H9 (cell line): ENCODE data around the gene PHACTR4. TPM values are rescaled to one million over a fixed set of nuclear protein-coding genes. Genes with fewer than 3 reads are reported as not detected.
"Not testable (repeated sequence)": the region's sequence is repeated elsewhere in the genome, so short reads cannot be mapped to it uniquely, and the experiment has no call there.

Experiments used
- DNase-seq: peaks from one replicate; pipeline ENCODE4 v3.0.0-alpha.2; 2017
- H2AFZ ChIP-seq: one replicate; pipeline ENCODE4 v1.6.1; 2013; ENCODE audit warnings: mild to moderate bottlenecking, low read length, control low read depth, moderate library complexity
- H2AK5ac ChIP-seq: 2 replicates; pipeline ENCODE4 v1.6.1; 2013; ENCODE audit warnings: low read length, control low read depth, mixed read lengths; ENCODE audit not compliant: insufficient read length
- H2BK120ac ChIP-seq: one replicate; pipeline ENCODE4 v1.6.1; 2013; ENCODE audit warnings: low read depth, mild to moderate bottlenecking, low read length, control low read depth, inconsistent platforms; ENCODE audit not compliant: poor library complexity, severe bottlenecking
- H2BK12ac ChIP-seq: 2 replicates; pipeline ENCODE4 v1.6.1; 2013; ENCODE audit warnings: low read length, control low read depth, mixed read lengths, low read depth; ENCODE audit not compliant: insufficient read length
- H2BK15ac ChIP-seq: 2 replicates; pipeline ENCODE4 v1.6.1; 2013; ENCODE audit warnings: low read depth, low read length, control low read depth
- H2BK20ac ChIP-seq: one replicate; pipeline ENCODE4 v1.6.1; 2013; ENCODE audit warnings: low read depth, mild to moderate bottlenecking, low read length, control low read depth, inconsistent platforms; ENCODE audit not compliant: poor library complexity, severe bottlenecking
- H2BK5ac ChIP-seq: 2 replicates; pipeline ENCODE4 v1.6.1; 2013; ENCODE audit warnings: low read length, control low read depth, mixed read lengths; ENCODE audit not compliant: insufficient read length
- H3K14ac ChIP-seq: 2 replicates; pipeline ENCODE4 v1.6.1; 2013; ENCODE audit warnings: low read length, control low read depth; ENCODE audit not compliant: insufficient read depth
- H3K18ac ChIP-seq: 2 replicates; pipeline ENCODE4 v1.6.1; 2013; ENCODE audit warnings: low read depth, mild to moderate bottlenecking, mixed read lengths, low read length, control low read depth; ENCODE audit not compliant: insufficient read length
- H3K23ac ChIP-seq: 2 replicates; pipeline ENCODE4 v1.6.1; 2013; ENCODE audit warnings: low read length, control low read depth, mixed read lengths, low read depth; ENCODE audit not compliant: insufficient read length
- H3K23me2 ChIP-seq: 2 replicates; pipeline ENCODE4 v1.6.1; 2013; ENCODE audit warnings: low read depth, mild to moderate bottlenecking, mixed read lengths, low read length, control low read depth; ENCODE audit not compliant: insufficient read length, poor library complexity, severe bottlenecking
- H3K27ac ChIP-seq: 2 replicates; pipeline ENCODE4 v1.5.1; 2013; ENCODE audit warnings: low read length, control low read depth, mixed read lengths, low read depth; ENCODE audit not compliant: insufficient read length
- H3K27me3 ChIP-seq: 2 replicates; pipeline ENCODE4 v1.6.1; 2013; ENCODE audit warnings: low read length, control low read depth, inconsistent platforms; ENCODE audit not compliant: insufficient read depth
- H3K4ac ChIP-seq: 2 replicates; pipeline ENCODE4 v1.6.1; 2013; ENCODE audit warnings: low read depth, mild to moderate bottlenecking, control low read depth, inconsistent platforms, low read length, moderate library complexity
- H3K4me1 ChIP-seq: 2 replicates; pipeline ENCODE4 v1.6.1; 2013; ENCODE audit warnings: low read length, control low read depth, inconsistent platforms; ENCODE audit not compliant: insufficient read depth
- H3K4me2 ChIP-seq: 2 replicates; pipeline ENCODE4 v1.6.1; 2013; ENCODE audit warnings: low read length, control low read depth, mixed read lengths; ENCODE audit not compliant: insufficient read length, insufficient read depth
- H3K56ac ChIP-seq: 2 replicates; pipeline ENCODE4 v1.6.1; 2013; ENCODE audit warnings: low read depth, mild to moderate bottlenecking, mixed read lengths, low read length, control low read depth; ENCODE audit not compliant: insufficient read length
- H3K79me1 ChIP-seq: 2 replicates; pipeline ENCODE4 v1.6.1; 2013; ENCODE audit warnings: low read depth, mild to moderate bottlenecking, moderate library complexity, low read length, control low read depth, inconsistent platforms; ENCODE audit not compliant: insufficient read depth, poor library complexity, severe bottlenecking
- H3K79me2 ChIP-seq: 2 replicates; pipeline ENCODE4 v1.6.1; 2013; ENCODE audit warnings: low read length, control low read depth, inconsistent platforms; ENCODE audit not compliant: insufficient read depth
- H3K9ac ChIP-seq: 2 replicates; pipeline ENCODE4 v1.6.1; 2013; ENCODE audit warnings: low read length, control low read depth, mixed read lengths; ENCODE audit not compliant: insufficient read length; ENCODE audit errors: extremely low read depth
- H3K9me3 ChIP-seq: one replicate; pipeline ENCODE4 v1.6.1; 2013; ENCODE audit warnings: low read depth, low read length, inconsistent platforms; ENCODE audit not compliant: control insufficient read depth
- H3T11ph ChIP-seq: one replicate; pipeline ENCODE4 v1.6.1; 2013; ENCODE audit warnings: mild to moderate bottlenecking, low read length, control low read depth, inconsistent platforms
- H4K20me1 ChIP-seq: one replicate; pipeline ENCODE4 v1.6.1; 2013; ENCODE audit not compliant: control insufficient read depth, insufficient read length, insufficient read depth
- H4K5ac ChIP-seq: 2 replicates; pipeline ENCODE4 v1.6.1; 2013; ENCODE audit warnings: low read depth, mild to moderate bottlenecking, mixed read lengths, low read length, control low read depth; ENCODE audit not compliant: insufficient read length
- H4K8ac ChIP-seq: replicated peaks from 2 replicates; pipeline ENCODE4 v1.6.1; 2013; ENCODE audit warnings: low read length, control low read depth, mixed read lengths, low read depth; ENCODE audit not compliant: insufficient read length
- H4K91ac ChIP-seq: 2 replicates; pipeline ENCODE4 v1.6.1; 2013; ENCODE audit warnings: low read depth, mild to moderate bottlenecking, moderate library complexity, mixed read lengths, low read length, control low read depth; ENCODE audit not compliant: insufficient read length
- H3K27ac Mint-ChIP-seq, 3 experiments: 2 replicates in 2 of 3; 3 replicates in 1 of 3; pipeline ENCODE4 v1.8.0; 2020 to 2021; ENCODE audit warnings: mixed read lengths in 3 of 3, mild to moderate bottlenecking in 1 of 3, moderate library complexity in 1 of 3
- H3K27me3 Mint-ChIP-seq: 2 replicates; pipeline ENCODE4 v1.8.0; 2021; ENCODE audit warnings: low read depth, mild to moderate bottlenecking, moderate library complexity, mixed read lengths
- H3K36me3 Mint-ChIP-seq, 3 experiments: 2 replicates in 2 of 3; 3 replicates in 1 of 3; pipeline ENCODE4 v1.8.0; 2020 to 2021; ENCODE audit warnings: low read depth in 3 of 3, mixed read lengths in 3 of 3; ENCODE audit not compliant: insufficient read depth in 1 of 3
- H3K4me1 Mint-ChIP-seq, 2 experiments: 2 replicates each; pipeline ENCODE4 v1.8.0; 2020; ENCODE audit warnings: mixed read lengths in 2 of 2
- H3K4me3 Mint-ChIP-seq, 2 experiments: 2 replicates in 1 of 2; 3 replicates in 1 of 2; pipeline ENCODE4 v1.8.0; 2020 to 2021; ENCODE audit warnings: mild to moderate bottlenecking in 2 of 2, mixed read lengths in 2 of 2, moderate library complexity in 1 of 2
- H3K9me3 Mint-ChIP-seq, 2 experiments: 2 replicates in 1 of 2; 3 replicates in 1 of 2; pipeline ENCODE4 v1.8.0; 2020; ENCODE audit warnings: mild to moderate bottlenecking in 2 of 2, mixed read lengths in 2 of 2, moderate library complexity in 1 of 2
- WGBS: extraction: QIAGEN DNeasy Blood & Tissue Kit; methylation state at CpG from one replicate; pipeline ENCODE4 v1.1.7; 2013; ENCODE audit warnings: missing lambda C conversion rate, low lambda C conversion rate, mixed read lengths; ENCODE audit not compliant: insufficient read length; ENCODE audit errors: extremely low coverage; 5-methylcytosine and 5-hydroxymethylcytosine counted together
- total RNA-seq: library from RNA; stranded (reverse); gene quantifications from 2 replicates; pipeline ENCODE4 v1.2.1, GENCODE V29; 2021
- TF ChIP-seq, protein P1 (sequence below): fragments of 200-600 bp; sonication (generic); conservative IDR thresholded peaks from 3 replicates; pipeline ENCODE4 v1.8.0; 2021; ENCODE audit warnings: antibody characterized with exemption, mild to moderate bottlenecking

PHACTR4 gene
- total RNA-seq, 1 experiment from 2014 or later: 54.0 TPM

DNA sequence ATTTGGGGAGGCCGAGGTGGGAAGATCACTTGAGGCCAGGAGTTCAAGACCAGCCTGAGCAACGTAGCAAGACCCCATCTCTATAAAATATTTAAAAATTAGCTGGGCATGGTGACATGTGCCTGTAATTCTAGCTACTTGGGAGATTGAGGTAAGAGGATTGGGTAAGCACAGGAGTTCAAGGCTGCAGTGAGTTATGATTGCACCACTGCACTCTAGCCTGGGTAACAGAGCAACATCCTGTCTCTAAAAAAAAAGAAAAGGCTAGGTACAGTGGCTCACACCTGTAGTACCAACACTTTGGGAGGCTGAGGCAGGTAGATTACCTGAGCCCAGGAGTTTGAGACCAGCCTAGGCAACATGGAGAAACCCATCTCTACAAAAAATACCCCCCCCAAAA lies 100.6 kb downstream of the PHACTR4 start:
- H3K27ac ChIP-seq: no peak overlapping the region
- no peaks in the 10 kb centered on the region for H3K4me1 ChIP-seq
- Mint-ChIP-seq H3K27ac (no peak overlapping the region), H3K27me3 (no peaks in the 10 kb centered on the region), H3K36me3 (peaks cover 17 to 56% (median 44%) of the 10 kb centered on the region in 3 experiments), H3K4me1 (no peaks in the 10 kb centered on the region), H3K9me3 (no peaks in the 10 kb centered on the region), H3K4me3 (no peak overlapping the region)
- no peak overlapping the region for H3K9ac ChIP-seq
- no peak overlapping the region for H3K14ac ChIP-seq
- H2BK5ac ChIP-seq: no peak overlapping the region
- H2BK20ac ChIP-seq: no peak overlapping the region
- H3K9me3 ChIP-seq: no peaks in the 10 kb centered on the region
- H2BK12ac ChIP-seq: no peak overlapping the region
- H3K79me2 ChIP-seq: no peaks in the 10 kb centered on the region
- H2BK15ac ChIP-seq: no peak overlapping the region
- no peaks in the 10 kb centered on the region for H4K20me1 ChIP-seq
- no peak overlapping the region for H4K8ac ChIP-seq
- H3K79me1 ChIP-seq: no peaks in the 10 kb centered on the region
- H3K4ac ChIP-seq: no peak overlapping the region
- H3K18ac ChIP-seq: no peak overlapping the region
- H3K23ac ChIP-seq: no peak overlapping the region
- DNase-seq: no peak
- no peaks in the 10 kb centered on the region for H3K23me2 ChIP-seq
- no peak overlapping the region for H3T11ph ChIP-seq
- H4K5ac ChIP-seq: no peak overlapping the region
- no peak overlapping the region for H3K4me2 ChIP-seq
- H3K56ac ChIP-seq: no peak overlapping the region
- no peak overlapping the region for H2AFZ ChIP-seq
- no peak overlapping the region for H2AK5ac ChIP-seq
- H3K27me3 ChIP-seq: no peaks in the 10 kb centered on the region
- no peak overlapping the region for H4K91ac ChIP-seq
- no peak overlapping the region for H2BK120ac ChIP-seq
- TF ChIP-seq, protein P1, sequence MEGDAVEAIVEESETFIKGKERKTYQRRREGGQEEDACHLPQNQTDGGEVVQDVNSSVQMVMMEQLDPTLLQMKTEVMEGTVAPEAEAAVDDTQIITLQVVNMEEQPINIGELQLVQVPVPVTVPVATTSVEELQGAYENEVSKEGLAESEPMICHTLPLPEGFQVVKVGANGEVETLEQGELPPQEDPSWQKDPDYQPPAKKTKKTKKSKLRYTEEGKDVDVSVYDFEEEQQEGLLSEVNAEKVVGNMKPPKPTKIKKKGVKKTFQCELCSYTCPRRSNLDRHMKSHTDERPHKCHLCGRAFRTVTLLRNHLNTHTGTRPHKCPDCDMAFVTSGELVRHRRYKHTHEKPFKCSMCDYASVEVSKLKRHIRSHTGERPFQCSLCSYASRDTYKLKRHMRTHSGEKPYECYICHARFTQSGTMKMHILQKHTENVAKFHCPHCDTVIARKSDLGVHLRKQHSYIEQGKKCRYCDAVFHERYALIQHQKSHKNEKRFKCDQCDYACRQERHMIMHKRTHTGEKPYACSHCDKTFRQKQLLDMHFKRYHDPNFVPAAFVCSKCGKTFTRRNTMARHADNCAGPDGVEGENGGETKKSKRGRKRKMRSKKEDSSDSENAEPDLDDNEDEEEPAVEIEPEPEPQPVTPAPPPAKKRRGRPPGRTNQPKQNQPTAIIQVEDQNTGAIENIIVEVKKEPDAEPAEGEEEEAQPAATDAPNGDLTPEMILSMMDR: no peak
- WGBS: no CpG with 5 or more reads among the region's 2 CpGs

- H3K56ac ChIP-seq, H3K9me3 Mint-ChIP-seq, H3K18ac ChIP-seq, H3K27me3 Mint-ChIP-seq, H4K5ac ChIP-seq, H3K4me3 Mint-ChIP-seq, H2BK5ac ChIP-seq, H3K9me3 ChIP-seq, DNase-seq, H3K4ac ChIP-seq, H2AFZ ChIP-seq, H2BK120ac ChIP-seq, H3K27ac ChIP-seq, H3K27me3 ChIP-seq, H2AK5ac ChIP-seq, H3K23ac ChIP-seq, H3K79me1 ChIP-seq, H2BK20ac ChIP-seq, H2BK15ac ChIP-seq, H3K14ac ChIP-seq, H4K8ac ChIP-seq, H4K20me1 ChIP-seq, H4K91ac ChIP-seq, H3T11ph ChIP-seq, H3K79me2 ChIP-seq, H3K4me1 Mint-ChIP-seq, H3K9ac ChIP-seq, H3K4me2 ChIP-seq, H3K4me1 ChIP-seq, H3K27ac Mint-ChIP-seq, H2BK12ac ChIP-seq, H3K23me2 ChIP-seq: not testable (repeated sequence)
- WGBS: no CpG with 5 or more reads among the region's 13 CpGs
- H3K36me3 Mint-ChIP-seq: peaks cover 22 to 81% (median 65%) of the 10 kb centered on the region in 3 experiments
Measured at GRCh38 chr1:28479497-28479896, 110.0 kb downstream of the PHACTR4 start.
